ENCODE measurements around the gene NDUFV1.
A peak's percentile ranks its signal among the peaks of the same experiment; 100 is the strongest.
"Not testable (repeated sequence)": the region's sequence is repeated elsewhere in the genome, so short reads cannot be mapped to it uniquely, and the experiment has no call there.

NDUFV1 gene

GRCh38 chr11:67611704-67612587, 5.2 kb downstream of the NDUFV1 start:
- DNase-seq (ENCODE audit: low read depth in 2 of 2) = no peak

GRCh38 chr11:67612751-67613150, 6.0 kb downstream of the NDUFV1 start:
- DNase-seq (ENCODE audit: low read depth in 2 of 2) = no peak

GRCh38 chr11:67613313-67613959, 6.7 kb downstream of the NDUFV1 start:
- DNase-seq (ENCODE audit: low read depth in 2 of 2) = no peak

- peak; percentile 68 to 70 for DNase-seq (ENCODE audit: low read depth in 2 of 2)
Measured at GRCh38 chr11:67613960-67614715, 7.4 kb downstream of the NDUFV1 start.

- peak; percentile 29 to 45 for DNase-seq (ENCODE audit: low read depth in 2 of 2)
Measured at GRCh38 chr11:67614730-67615714, 8.3 kb downstream of the NDUFV1 start.

- no peak for DNase-seq (ENCODE audit: low read depth in 2 of 2)
Measured at GRCh38 chr11:67615728-67616430, 9.1 kb downstream of the NDUFV1 start.

GRCh38 chr11:67616431-67617242, 9.9 kb downstream of the NDUFV1 start:
- DNase-seq (ENCODE audit: low read depth in 2 of 2) = no peak

GRCh38 chr11:67617243-67617953, 10.7 kb downstream of the NDUFV1 start:
- no peak for DNase-seq (ENCODE audit: low read depth in 2 of 2)

GRCh38 chr11:67618901-67619659, 12.3 kb downstream of the NDUFV1 start:
- DNase-seq (ENCODE audit: low read depth in 2 of 2) = not testable (repeated sequence)

- not testable (repeated sequence) for DNase-seq (ENCODE audit: low read depth in 2 of 2)
Measured at GRCh38 chr11:67619683-67620618, 13.2 kb downstream of the NDUFV1 start.

- not testable (repeated sequence) for DNase-seq (ENCODE audit: low read depth in 2 of 2)
Measured at GRCh38 chr11:67620621-67621020, 13.9 kb downstream of the NDUFV1 start.

GRCh38 chr11:67621928-67622327, 15.2 kb downstream of the NDUFV1 start:
- not testable (repeated sequence) for DNase-seq (ENCODE audit: low read depth in 2 of 2)

- not testable (repeated sequence) for DNase-seq (ENCODE audit: low read depth in 2 of 2)
Measured at GRCh38 chr11:67622905-67623304, 16.2 kb downstream of the NDUFV1 start.

- DNase-seq (ENCODE audit: low read depth in 2 of 2) = not testable (repeated sequence)
Measured at GRCh38 chr11:67623795-67624194, 17.1 kb downstream of the NDUFV1 start.

GRCh38 chr11:67626131-67626833, 19.5 kb downstream of the NDUFV1 start:
- not testable (repeated sequence) for DNase-seq (ENCODE audit: low read depth in 2 of 2)

- no peak for DNase-seq (ENCODE audit: low read depth in 2 of 2)
Measured at GRCh38 chr11:67626970-67627369, 20.2 kb downstream of the NDUFV1 start.

All from stimulated activated CD4-positive, alpha-beta T cell treated with anti-CD3 and anti-CD28 coated beads, Interleukin-1b, Interleukin-23, amount 100 ng/mL, for 4 hours (primary cell).